Measurements from ENCODE around the gene ATP11A.

DNA sequence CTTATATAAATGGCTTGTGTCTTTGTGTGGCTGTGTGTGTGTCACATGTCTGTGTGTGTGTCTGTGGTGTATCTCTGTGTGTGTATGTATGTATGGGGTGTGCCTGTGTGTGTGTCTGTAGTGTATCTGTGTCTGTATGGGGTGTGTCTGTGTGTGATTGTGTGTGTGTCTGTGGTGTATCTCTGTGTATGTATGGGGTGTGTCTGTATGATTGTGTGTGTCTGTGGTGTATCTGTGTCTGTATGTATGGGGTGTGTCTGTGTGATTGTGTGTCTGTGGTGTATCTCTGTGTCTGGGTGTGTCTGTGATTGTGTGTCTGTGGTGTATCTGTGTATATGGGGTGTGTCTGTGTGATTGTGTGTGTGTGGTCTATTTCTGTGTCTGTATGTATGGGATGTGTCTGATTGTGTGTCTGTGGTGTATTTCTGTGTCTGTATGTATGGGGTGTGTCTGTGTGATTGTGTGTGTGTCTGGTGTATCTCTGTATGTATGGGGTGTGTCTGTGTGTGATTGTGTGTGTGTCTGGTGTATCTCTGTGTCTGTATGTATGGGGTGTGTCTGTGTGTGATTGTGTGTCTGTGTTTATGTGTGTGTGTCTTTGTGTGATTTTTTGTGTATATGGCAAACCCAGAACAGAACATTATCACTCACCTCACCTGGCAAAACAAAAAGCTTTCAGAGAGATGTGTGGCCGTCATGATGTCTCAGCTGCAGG, 223.0 kb downstream of the ATP11A start:
- TF ChIP-seq, protein P1, sequence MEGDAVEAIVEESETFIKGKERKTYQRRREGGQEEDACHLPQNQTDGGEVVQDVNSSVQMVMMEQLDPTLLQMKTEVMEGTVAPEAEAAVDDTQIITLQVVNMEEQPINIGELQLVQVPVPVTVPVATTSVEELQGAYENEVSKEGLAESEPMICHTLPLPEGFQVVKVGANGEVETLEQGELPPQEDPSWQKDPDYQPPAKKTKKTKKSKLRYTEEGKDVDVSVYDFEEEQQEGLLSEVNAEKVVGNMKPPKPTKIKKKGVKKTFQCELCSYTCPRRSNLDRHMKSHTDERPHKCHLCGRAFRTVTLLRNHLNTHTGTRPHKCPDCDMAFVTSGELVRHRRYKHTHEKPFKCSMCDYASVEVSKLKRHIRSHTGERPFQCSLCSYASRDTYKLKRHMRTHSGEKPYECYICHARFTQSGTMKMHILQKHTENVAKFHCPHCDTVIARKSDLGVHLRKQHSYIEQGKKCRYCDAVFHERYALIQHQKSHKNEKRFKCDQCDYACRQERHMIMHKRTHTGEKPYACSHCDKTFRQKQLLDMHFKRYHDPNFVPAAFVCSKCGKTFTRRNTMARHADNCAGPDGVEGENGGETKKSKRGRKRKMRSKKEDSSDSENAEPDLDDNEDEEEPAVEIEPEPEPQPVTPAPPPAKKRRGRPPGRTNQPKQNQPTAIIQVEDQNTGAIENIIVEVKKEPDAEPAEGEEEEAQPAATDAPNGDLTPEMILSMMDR (IDR thresholded peaks at IDR 0.05; ENCODE audit: low read depth, low read length): no peak
- no peak for TF ChIP-seq EZH2phosphoT487 (IDR thresholded peaks at IDR 0.05; ENCODE audit: low read depth)
